Measurements from ENCODE around the gene IAH1.

IAH1 gene

GRCh38 chr2:9533663-9534062 is 59.3 kb downstream of the IAH1 start:
- no peak for DNase-seq

GRCh38 chr2:9535177-9535576 is 60.8 kb downstream of the IAH1 start:
- no peak for DNase-seq

GRCh38 chr2:9536504-9536903 is 62.2 kb downstream of the IAH1 start:
- no peak for DNase-seq

GRCh38 chr2:9538000-9538507 is 63.7 kb downstream of the IAH1 start:
- DNase-seq: no peak
